HG03066 (cell line): ENCODE measurements around the gene OR51G1.
"Not testable (repeated sequence)": the region's sequence is repeated elsewhere in the genome, so short reads cannot be mapped to it uniquely, and the experiment has no call there.

Source experiments
- ATAC-seq: cut with Tn5 transposase; IDR thresholded peaks from one replicate; pipeline ENCODE4 v1.9.1; 2021; ENCODE audit warnings: low read depth; ENCODE audit not compliant: unreplicated experiment

OR51G1 gene, protein sequence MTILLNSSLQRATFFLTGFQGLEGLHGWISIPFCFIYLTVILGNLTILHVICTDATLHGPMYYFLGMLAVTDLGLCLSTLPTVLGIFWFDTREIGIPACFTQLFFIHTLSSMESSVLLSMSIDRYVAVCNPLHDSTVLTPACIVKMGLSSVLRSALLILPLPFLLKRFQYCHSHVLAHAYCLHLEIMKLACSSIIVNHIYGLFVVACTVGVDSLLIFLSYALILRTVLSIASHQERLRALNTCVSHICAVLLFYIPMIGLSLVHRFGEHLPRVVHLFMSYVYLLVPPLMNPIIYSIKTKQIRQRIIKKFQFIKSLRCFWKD

DNA sequence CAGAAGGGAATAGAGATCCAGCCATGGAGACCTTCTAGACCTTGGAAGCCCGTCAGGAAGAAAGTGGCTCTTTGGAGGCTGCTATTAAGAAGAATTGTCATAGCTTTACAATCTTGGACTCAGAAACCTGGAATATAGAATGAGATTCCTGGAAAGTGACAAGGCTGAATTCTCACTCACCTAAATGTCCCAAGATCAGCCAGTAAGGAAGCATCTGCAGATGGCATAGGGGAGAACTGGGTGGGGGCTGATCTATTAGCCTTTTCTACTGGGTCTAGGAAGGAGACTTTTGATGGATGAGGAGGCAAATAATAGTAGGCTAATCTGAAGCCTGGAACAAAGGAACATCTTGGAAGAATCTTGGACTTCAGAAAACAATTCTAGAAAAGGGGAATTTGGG lies at the start of gene OR51G1:
TSS of gene OR51G1 (minus strand) at position 101 of the 400 bp plus-strand sequence. CDS start at position 101, 0 bp downstream.
- no peak for ATAC-seq

DNA sequence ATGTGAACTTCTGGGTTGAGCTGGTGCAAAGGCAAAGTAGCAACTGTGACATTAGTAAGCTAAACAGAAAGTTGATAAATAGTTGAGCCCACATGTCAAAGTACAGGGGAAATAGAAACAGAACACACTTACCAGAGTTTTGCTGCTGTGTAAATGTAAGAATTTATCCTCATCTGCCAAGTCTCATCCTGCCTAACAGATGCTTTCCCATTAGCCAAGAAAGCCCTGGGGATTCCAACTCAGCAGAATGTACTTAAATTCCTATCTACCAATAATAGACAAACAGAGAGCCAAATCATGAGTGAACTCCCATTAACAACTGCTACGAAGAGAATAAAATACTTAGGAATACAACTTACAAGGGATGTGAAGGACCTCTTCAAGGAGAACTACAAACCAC lies 38.7 kb upstream of the OR51G1 start:
- no peak for ATAC-seq

DNA sequence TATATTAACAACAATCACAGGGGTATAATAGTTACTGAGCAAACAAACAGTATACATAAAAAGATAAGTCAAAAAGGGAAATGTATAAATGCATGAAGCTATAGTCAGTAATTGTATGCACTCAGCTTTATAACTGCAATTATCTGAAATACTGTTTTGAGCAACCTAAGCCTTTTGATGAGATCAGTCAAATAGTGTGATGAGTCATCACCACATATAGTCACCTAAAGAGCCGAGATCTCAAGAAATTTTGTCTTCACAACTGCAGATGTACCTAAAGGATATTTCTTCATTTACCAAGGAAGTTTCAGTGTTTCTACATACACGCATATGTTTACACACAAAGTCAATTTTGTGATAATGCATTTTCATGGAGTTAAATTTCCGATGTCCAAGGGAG lies 36.7 kb upstream of the OR51G1 start:
- ATAC-seq = no peak

DNA sequence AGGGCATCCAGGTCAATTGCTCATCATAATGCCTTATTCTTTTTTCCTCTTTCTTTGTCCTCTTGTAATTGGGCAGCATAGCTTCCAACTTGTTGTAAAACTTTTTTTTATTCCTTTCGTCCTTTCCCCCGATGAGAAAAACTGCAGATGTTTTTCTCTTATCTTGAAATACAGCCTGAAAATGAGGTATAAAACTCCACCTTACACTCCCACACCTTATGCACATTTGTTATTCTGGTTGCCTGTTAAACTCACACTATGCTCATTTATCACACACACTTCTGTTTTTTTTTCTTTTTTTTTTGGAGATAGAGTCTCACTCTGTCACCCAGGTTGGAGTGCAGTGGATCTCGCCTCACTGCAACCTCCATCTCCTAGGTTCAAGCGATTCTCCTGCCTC lies 33.3 kb upstream of the OR51G1 start:
- ATAC-seq = no peak

DNA sequence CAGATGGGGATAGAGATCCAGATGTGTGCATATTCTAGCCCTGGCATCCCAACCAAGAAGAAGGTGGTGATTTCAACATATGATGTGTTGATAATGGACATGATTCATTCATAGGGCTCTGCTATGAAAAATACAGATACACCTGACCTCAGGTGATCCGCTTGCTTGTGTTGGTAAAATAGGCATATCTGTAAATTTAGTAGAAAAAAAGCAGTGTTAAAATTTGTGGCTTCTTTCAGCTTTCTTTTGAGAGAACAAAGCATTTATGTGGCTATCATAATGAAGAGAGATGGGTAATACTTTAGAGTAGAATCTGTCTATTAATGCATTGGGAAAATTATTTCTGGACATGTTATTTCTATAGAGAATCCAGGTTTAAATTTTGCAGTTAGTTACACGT lies 31.5 kb upstream of the OR51G1 start, which contains the start of gene OR51A2:
TSS of gene OR51A2 (minus strand) at position 101 of the 400 bp plus-strand sequence. CDS start at position 101, 0 bp downstream.
- ATAC-seq = not testable (repeated sequence)

DNA sequence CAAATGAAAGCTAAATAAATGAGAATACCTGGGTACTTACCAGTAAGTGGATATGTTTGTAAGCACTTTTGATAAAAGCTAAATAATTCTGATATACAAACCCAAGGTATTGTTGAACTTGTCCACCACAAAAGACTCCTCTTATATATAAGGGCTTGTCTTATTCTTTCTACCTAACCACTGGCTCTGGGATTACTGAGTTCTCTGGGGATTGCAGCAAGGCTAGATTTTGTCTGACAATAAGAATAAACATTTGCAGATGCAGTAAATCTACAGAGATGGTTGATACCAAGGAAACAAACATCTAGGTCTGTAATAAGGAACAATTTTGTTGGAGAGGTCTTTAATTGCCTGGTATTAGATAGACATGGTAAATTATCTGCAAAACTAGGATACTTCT lies 23.4 kb upstream of the OR51G1 start, which contains the start of gene OR51A4:
TSS of gene OR51A4 (minus strand) at position 101 of the 400 bp plus-strand sequence. CDS start 505 bp downstream, outside the sequence.
- no peak for ATAC-seq

DNA sequence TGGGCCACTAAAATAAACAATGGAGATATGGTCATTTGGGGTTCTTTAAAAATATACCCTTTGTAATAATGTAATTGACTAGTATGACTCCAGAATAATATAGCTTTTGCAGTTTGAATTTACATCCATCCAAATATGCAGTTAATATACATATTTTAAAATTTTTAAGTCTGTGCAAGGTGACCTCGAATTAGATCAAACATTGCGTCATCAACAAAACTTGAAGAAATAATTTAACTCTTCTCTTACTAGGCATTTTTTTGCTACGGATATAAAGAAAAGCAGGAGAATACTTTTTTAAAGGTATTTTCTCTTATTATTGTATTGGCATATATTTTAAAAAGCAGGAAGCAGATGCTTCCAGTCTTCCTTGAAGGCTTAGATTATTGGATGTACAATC lies 12.6 kb upstream of the OR51G1 start:
- ATAC-seq = no peak

DNA sequence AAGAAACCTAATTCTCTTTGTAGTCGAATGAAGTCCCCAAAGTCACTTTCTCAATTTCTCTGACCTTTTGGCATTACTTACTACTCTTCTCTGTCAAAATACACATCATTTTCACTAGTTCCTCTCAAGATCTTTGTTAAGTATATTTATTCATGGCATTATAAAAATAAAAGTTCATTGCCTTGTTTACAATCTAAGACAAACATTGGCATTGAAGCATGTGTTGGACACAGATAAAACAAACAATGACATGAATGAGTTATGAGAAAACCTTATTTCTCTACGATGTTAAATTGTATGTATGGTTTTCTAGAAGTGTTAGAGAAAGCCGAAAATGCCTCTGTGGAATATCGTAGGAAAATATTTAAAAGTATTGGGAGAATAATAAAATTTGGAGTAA lies 8.6 kb upstream of the OR51G1 start:
- no peak for ATAC-seq

DNA sequence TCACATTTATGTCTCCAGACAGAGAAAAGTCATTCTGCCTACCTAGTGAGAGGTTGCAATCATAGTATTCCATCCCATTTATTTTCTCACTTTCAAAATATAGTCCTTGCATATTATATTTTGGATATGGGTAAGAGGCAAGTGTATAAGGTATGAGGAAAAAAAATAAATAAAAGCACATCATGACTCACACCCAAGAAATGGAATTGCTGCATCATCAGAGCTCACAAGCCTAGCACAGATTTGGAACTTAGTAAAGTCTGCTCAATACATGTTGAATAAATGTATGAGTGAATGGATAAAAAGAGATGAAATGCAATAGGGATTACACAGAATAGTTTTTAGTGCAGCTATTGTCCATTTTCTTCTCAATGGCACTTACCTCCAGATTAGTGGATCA lies 2.5 kb upstream of the OR51G1 start:
- no peak for ATAC-seq

DNA sequence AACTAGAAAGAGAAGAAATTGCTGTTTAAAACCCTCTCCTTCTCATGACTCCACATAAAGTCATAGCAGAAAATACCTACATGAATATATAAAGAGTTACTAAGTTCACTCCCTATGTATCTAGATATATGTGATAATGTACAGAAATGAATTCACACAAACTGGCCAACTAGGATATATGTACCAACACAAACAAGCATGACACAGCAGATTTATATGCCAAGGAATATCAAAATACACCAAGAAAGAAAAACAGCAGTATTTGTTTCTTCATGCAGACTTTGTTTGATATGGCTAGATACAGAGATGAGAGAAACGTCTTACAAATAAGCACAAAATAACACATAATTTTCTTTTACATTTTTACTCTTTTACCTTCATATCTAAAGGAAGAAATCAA lies 1.8 kb downstream of the OR51G1 start:
- ATAC-seq = no peak

DNA sequence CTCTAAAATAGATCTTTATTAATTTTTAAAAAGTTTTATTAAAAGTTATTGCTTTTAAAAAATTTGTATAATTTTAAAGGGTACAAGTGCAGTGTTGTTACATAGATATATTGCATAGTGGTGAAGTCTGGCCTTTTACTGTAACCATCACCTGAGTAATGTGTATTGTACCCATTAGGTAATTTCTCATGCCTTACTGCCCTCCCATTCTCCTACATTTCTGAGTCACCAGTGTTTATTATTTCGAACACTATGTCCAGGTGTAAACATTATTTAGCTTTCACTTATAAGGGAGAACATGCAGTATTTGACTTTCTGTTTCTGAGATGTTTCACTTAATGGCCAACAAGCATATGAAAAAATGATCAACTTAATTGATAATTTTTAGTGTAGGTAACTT lies 2.3 kb downstream of the OR51G1 start:
- no peak for ATAC-seq

DNA sequence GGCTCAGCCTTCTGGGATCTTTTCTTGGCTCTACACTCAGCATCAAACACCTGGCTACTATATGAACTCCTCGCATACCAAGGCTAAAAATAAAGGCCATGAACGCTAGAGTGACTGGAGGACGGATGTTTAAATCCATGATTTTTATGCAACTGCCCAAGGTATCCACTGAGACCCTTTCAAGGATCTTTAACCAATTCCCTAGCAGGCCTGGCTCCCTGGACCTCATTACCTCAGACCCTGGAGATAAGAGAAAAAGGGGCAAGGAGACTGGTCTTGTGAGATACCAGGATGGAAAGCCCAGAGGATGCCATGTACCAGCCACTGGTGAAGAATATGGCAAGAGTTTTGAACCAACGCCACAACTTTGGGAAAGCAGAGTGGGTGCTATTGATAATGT lies 4.9 kb downstream of the OR51G1 start, which contains the start of gene OR51G2:
TSS of gene OR51G2 (minus strand) at position 101 of the 400 bp plus-strand sequence. CDS start 3,687 bp downstream, outside the sequence.
- no peak for ATAC-seq

DNA sequence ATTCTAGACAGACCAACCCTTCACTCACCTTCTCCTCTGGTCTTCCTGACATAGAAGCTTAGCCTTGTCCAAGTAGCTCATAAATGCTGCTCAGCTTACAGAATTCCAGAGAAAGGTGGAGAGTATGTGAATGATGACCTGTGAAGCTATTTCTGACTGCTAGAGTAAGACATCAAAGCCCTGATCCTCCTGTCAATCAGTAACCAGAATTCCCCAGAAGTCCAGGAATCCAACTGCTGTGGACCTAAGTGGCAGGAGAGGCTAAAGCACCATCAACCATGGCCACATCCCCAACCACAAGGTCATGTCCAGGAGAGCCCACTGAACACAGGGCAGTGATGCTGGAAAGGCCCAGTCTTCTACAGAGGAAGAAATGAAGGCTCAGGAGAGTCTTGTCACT lies 7.6 kb downstream of the OR51G1 start:
- no peak for ATAC-seq

DNA sequence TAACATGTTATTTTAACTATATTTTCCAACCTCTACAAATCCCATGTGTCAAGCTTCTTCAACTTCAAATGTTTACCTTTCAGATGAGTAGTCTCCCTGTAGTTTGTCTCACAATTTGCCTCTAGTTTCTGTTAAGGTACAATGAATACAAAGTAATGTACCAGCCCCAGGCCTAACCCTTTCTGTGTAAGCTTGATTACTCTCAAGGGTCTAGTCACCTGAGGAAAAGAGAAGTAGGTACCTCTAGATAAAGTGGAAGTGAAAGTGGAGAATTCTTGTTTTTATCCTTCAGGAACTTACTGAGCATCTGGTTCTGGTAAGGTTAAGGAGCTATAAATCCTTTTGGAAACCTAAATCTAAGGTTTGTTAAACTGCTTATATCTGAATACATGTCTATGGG lies 20.7 kb downstream of the OR51G1 start, which contains the start of gene OR51A7:
TSS of gene OR51A7 (plus strand) at position 300 of the 400 bp plus-strand sequence. CDS start 3,587 bp downstream, outside the sequence.
- no peak for ATAC-seq

DNA sequence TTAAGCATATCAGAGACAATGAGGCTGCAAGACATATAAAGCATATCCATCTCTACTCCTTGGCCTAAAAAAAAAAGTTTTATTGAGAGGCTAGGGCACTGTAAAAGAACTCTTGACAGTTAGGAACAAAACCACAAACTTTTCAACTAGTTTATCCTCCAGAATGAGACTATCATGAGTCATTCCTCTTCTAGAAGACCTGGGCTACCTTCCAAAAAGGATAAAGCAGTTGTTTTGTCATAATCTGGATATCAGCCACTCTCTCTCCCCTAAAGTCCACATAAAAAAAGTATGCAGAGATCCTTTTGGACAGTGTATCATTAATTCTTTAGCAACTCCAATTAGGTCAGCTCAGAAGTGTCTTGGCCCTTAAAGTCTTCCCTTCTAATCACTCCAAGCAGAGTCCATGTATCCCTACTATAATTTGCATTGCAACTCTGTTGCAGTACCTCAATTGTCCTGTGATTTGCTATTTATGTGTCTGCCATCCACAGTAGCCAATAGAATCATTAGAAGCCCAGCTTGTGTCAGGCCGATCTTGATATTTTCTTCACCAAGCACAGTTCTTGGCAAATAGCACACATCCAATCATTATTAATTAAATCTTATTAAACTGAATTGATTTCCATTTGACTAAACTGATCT lies 32.0 kb downstream of the OR51G1 start:
- no peak for ATAC-seq

DNA sequence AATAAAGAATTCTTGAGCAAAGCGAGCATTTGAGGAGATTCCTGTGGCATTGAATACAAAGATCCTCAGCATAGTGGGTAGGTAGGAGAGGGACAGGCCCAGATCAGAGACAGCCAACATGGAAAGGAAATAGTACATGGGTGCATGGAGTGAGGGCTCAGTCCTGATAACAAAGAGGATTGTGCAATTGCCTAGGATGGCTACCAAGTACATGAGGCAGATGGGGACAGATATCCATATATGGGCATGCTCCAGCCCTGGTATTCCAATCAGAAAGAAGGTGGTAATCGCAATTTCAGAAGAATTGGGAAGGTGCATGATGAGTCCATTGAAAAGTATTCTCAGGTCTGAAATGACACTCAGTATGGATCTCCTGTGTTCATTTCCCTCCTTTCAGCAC lies 33.9 kb downstream of the OR51G1 start:
- ATAC-seq = no peak

DNA sequence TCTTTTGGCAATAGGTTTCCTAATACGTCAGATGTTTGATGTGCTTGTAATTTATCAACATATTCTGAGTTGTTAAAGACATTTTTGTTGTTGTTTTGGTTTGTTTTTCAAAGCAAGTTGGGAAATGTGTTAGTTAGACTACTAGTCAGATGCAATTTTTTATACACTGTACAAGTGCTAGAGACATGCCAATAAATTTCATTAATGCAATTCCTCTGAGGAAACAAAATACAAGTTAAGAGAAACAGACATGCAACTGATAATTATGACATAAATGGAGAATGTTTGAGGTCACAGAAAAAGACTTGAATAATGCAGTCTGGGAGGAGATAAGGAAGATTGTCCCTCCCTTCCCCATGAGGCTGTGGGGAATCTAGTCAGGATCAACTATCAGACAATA lies 36.5 kb downstream of the OR51G1 start:
- no peak for ATAC-seq

DNA sequence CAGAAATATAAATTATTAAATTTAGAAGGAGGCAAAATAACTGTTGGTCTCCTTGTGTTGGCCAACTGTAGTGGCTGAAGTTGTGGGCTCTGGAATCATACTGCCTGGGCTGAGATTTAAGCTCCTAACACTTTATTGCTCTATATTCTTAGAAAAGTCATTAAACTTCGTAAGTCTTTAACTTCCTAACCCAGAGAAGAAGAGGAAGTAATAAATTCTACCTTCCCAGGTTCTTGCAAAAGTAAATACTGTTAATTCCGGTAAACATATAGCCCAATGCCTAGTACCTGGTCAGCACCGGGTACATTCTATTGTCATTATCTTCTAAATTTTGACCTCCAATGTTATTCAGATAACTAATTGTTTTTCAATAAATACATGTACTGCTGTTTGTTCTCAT lies 38.0 kb downstream of the OR51G1 start:
- ATAC-seq = no peak

DNA sequence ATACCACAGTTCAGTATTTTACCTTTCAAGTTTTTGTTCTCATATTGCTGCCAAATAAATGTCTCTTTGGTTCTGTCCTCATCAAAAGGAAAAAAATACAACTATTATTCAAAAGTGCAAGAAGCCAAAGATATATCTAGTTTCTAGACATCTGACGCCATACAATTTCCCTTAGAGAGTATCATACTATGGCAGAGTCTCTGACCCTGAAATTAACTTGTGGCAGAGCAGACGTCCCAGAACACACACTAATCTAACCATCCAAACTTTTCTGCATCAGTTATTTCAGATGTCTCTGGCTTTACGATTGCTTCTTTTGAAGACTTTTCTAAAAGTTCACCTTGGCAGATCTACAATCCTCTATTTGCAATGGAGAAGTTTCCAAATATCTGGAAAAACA lies 39.8 kb downstream of the OR51G1 start:
- ATAC-seq = no peak

DNA sequence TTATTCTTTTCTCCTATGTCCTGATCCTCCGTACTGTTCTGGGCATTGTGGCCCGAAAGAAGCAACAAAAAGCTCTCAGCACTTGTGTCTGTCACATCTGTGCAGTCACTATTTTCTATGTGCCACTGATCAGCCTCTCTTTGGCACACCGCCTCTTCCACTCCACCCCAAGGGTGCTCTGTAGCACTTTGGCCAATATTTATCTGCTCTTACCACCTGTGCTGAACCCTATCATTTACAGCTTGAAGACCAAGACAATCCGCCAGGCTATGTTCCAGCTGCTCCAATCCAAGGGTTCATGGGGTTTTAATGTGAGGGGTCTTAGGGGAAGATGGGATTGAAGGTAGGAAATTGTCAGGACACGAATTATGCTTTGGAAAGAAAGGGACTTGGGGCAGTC lies 41.6 kb downstream of the OR51G1 start:
- no peak for ATAC-seq

DNA sequence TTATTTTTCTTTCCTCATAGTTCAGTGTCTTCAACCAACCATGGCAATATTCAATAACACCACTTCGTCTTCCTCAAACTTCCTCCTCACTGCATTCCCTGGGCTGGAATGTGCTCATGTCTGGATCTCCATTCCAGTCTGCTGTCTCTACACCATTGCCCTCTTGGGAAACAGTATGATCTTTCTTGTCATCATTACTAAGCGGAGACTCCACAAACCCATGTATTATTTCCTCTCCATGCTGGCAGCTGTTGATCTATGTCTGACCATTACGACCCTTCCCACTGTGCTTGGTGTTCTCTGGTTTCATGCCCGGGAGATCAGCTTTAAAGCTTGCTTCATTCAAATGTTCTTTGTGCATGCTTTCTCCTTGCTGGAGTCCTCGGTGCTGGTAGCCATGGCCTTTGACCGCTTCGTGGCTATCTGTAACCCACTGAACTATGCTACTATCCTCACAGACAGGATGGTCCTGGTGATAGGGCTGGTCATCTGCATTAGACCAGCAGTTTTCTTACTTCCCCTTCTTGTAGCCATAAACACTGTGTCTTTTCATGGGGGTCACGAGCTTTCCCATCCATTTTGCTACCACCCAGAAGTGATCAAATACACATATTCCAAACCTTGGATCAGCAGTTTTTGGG lies 42.2 kb downstream of the OR51G1 start, which contains the start of gene OR51T1:
TSS of gene OR51T1 (plus strand) at position 41 of the 641 bp plus-strand sequence. CDS start at position 41, 0 bp downstream.
- no peak for ATAC-seq
